ENCODE results near the gene LAMTOR2.
"Not testable (repeated sequence)": the region's sequence is repeated elsewhere in the genome, so short reads cannot be mapped to it uniquely, and the experiment has no call there.

LAMTOR2 gene

GRCh38 chr1:156052862-156053767 lies 1.5 kb upstream of the LAMTOR2 start:
- no peak for FAIRE-seq

GRCh38 chr1:156053768-156054499 lies 648 bp upstream of the LAMTOR2 start, which contains the start of gene UBQLN4:
Gene UBQLN4, minus strand, starts transcription at chr1:156053798. Its CDS starts 97 bp downstream, at chr1:156053701.
- no peak for FAIRE-seq

GRCh38 chr1:156055281-156056048 lies 883 bp downstream of the LAMTOR2 start:
- FAIRE-seq: no peak

GRCh38 chr1:156056326-156056849 lies 1.8 kb downstream of the LAMTOR2 start:
- FAIRE-seq: no peak

- FAIRE-seq: no peak
Observed at GRCh38 chr1:156060937-156061636, 6.5 kb downstream of the LAMTOR2 start, which contains the start of gene RAB25. Gene RAB25, plus strand, starts transcription at chr1:156061160. Its CDS starts 241 bp downstream, at chr1:156061401.

- no peak for FAIRE-seq
Observed at GRCh38 chr1:156062189-156062588, 7.6 kb downstream of the LAMTOR2 start.

GRCh38 chr1:156063997-156064285 lies 9.4 kb downstream of the LAMTOR2 start:
- no peak for FAIRE-seq

- no peak for FAIRE-seq
Observed at GRCh38 chr1:156064615-156065014, 10.0 kb downstream of the LAMTOR2 start.

- FAIRE-seq: no peak
Observed at GRCh38 chr1:156065212-156065611, 10.6 kb downstream of the LAMTOR2 start.

GRCh38 chr1:156065871-156066270 lies 11.3 kb downstream of the LAMTOR2 start:
- no peak for FAIRE-seq

- FAIRE-seq: no peak
Observed at GRCh38 chr1:156067262-156067661, 12.7 kb downstream of the LAMTOR2 start.

- FAIRE-seq: no peak
Observed at GRCh38 chr1:156069490-156070455, 15.2 kb downstream of the LAMTOR2 start.

- no peak for FAIRE-seq
Observed at GRCh38 chr1:156070548-156070947, 16.0 kb downstream of the LAMTOR2 start.

GRCh38 chr1:156071332-156071816 lies 16.8 kb downstream of the LAMTOR2 start:
- not testable (repeated sequence) for FAIRE-seq

GRCh38 chr1:156072251-156072650 lies 17.7 kb downstream of the LAMTOR2 start:
- FAIRE-seq: no peak

- no peak for FAIRE-seq
Observed at GRCh38 chr1:156073110-156073687, 18.6 kb downstream of the LAMTOR2 start.

- FAIRE-seq: no peak
Observed at GRCh38 chr1:156073740-156074139, 19.2 kb downstream of the LAMTOR2 start.

GRCh38 chr1:156074661-156075060 lies 20.1 kb downstream of the LAMTOR2 start:
- no peak for FAIRE-seq

- FAIRE-seq: no peak
Observed at GRCh38 chr1:156075162-156075561, 20.6 kb downstream of the LAMTOR2 start.

GRCh38 chr1:156075775-156076204 lies 21.2 kb downstream of the LAMTOR2 start:
- FAIRE-seq: no peak
